Activated B cell treated with CpG ODN at 0.5 μM for 24 hours (primary cell): ENCODE data around the gene BTBD9. TPM values are rescaled to one million over a fixed set of nuclear protein-coding genes. Genes with fewer than 3 reads are reported as not detected.

Experiments used
- ATAC-seq: fragments of 200-7000 bp; cut with Tn5 transposase; one replicate; pipeline ENCODE4 v1.10.0; 2021; ENCODE audit warnings: low read depth, mild to moderate bottlenecking, moderate library complexity
- CTCF ChIA-PET: fragments of 350-600 bp; sonication (Branson Sonifier 250); formaldehyde crosslinking; loops from one replicate; lab custom pipeline; 2021; ENCODE audit warnings: antibody characterized with exemption; lab: Charles Lee
- POLR2A ChIA-PET: fragments of 350-600 bp; sonication (Branson Sonifier 250); formaldehyde crosslinking; loops from one replicate; lab custom pipeline; 2021; ENCODE audit warnings: antibody characterized with exemption; lab: Charles Lee
- DNase-seq: peaks from one replicate; pipeline ENCODE4 v3.0.0; 2022
- H3K27ac Mint-ChIP-seq: one replicate; pipeline ENCODE4 v1.8.0; 2020; ENCODE audit warnings: mixed read lengths
- H3K27me3 Mint-ChIP-seq: one replicate; pipeline ENCODE4 v1.8.0; 2021; ENCODE audit warnings: mixed read lengths
- H3K36me3 Mint-ChIP-seq: one replicate; pipeline ENCODE4 v1.8.0; 2021; ENCODE audit warnings: low read depth, mixed read lengths
- H3K4me1 Mint-ChIP-seq: one replicate; pipeline ENCODE4 v1.8.0; 2021; ENCODE audit warnings: mixed read lengths
- H3K4me3 Mint-ChIP-seq: one replicate; pipeline ENCODE4 v1.8.0; 2020; ENCODE audit warnings: mild to moderate bottlenecking, mixed read lengths
- H3K9me3 Mint-ChIP-seq: one replicate; pipeline ENCODE4 v1.8.0; 2020; ENCODE audit warnings: mixed read lengths
- CTCF ChIP-seq: fragments of 200-600 bp; IDR thresholded peaks from one replicate; pipeline ENCODE4 v1.8.0; 2022; ENCODE audit warnings: antibody characterized with exemption, mild to moderate bottlenecking
- intact Hi-C: fragments of 100-400 bp; cut with micrococcal nuclease; formaldehyde crosslinking; loops from one replicate; pipeline ENCODE4 v1.15.1; 2024
- total RNA-seq: library from RNA; stranded (reverse); gene quantifications from 2 replicates; pipeline ENCODE4 v1.2.3, GENCODE V29; 2022

Gene BTBD9
- total RNA-seq, 1 donor from 2014 or later, result 25.7 TPM

DNA sequence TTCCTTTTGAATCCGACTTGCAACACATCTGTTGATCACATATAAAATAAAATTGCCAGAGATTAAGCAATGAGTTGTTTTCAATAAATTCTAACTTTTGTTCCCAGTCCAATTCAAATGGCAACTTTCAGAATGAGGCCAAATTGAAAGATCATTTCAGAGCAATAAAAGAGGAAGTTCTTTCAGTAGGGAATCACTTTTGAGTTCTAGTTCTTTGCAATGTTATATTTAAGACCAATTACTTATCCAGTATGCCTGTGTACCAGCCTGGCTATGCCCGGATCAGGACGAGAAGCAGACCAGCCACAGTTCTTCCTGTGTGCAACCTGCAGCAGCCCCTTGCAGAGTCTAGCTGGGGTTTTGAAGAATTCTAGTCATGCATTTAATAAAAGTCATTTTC lies 232.5 kb downstream of the BTBD9 start:
- Mint-ChIP-seq H3K4me3 (no peak overlapping the region), H3K4me1 (peaks cover 42% of the 10 kb centered on the region), H3K9me3 (no peaks in the 10 kb centered on the region), H3K36me3 (no peaks in the 10 kb centered on the region), H3K27ac (no peak overlapping the region), H3K27me3 (no peaks in the 10 kb centered on the region)
- ATAC-seq, result no peak
- intact Hi-C loops, result no loop called here
- ChIA-PET CTCF (no interaction called here), POLR2A (no interaction called here)
- DNase-seq, result no peak
- no peak for TF ChIP-seq CTCF

DNA sequence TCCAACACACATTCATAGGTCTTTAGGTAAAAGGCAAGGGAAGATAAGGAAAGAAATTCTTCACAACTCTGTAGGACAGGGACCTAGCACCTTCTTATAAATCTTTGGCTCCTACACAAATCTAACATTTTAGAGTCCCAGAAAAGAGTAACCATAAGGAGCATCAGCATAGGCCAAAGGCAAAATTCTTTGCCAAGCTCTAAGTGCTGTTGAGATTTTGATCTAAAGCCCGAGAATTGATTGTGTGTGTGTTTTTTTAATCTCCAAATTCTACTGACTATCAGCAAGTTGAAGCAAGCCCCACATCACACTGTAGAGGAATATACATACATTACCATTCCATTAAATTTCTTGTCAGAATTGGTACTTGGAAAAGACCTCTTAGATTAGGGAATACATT lies 233.6 kb downstream of the BTBD9 start:
- ChIA-PET CTCF (no interaction called here), POLR2A (interaction anchor here (0.6 to 0.9 kb wide), 2 partner anchors 106 to 297 kb away, joined by 4 to 8 read pairs; no protein-coding TSS in a partner anchor)
- Mint-ChIP-seq H3K36me3 (no peaks in the 10 kb centered on the region), H3K27ac (no peak overlapping the region), H3K4me1 (peaks cover 40% of the 10 kb centered on the region), H3K9me3 (no peaks in the 10 kb centered on the region), H3K4me3 (no peak overlapping the region), H3K27me3 (no peaks in the 10 kb centered on the region)
- intact Hi-C loops, result no loop called here
- ATAC-seq (no peak), DNase-seq (no peak)
- no peak for TF ChIP-seq CTCF

GRCh38 chr6:38404900-38405556 lies 234.7 kb downstream of the BTBD9 start:
- DNase-seq (no peak), ATAC-seq (no peak)
- Mint-ChIP-seq H3K4me3 (no peak overlapping the region), H3K4me1 (peaks cover 33% of the 10 kb centered on the region), H3K27ac (no peak overlapping the region), H3K27me3 (no peaks in the 10 kb centered on the region), H3K36me3 (no peaks in the 10 kb centered on the region), H3K9me3 (no peaks in the 10 kb centered on the region)
- CTCF ChIA-PET, result no interaction called here
- intact Hi-C loops, result no loop called here
- POLR2A ChIA-PET, result interaction anchor here (0.6 kb wide), 1 partner anchor 107 kb away, joined by 4 read pairs; no protein-coding TSS in a partner anchor
- TF ChIP-seq CTCF, result no peak

- ATAC-seq, result no peak
- Mint-ChIP-seq H3K27me3 (no peaks in the 10 kb centered on the region), H3K36me3 (no peaks in the 10 kb centered on the region), H3K9me3 (no peaks in the 10 kb centered on the region), H3K27ac (no peak overlapping the region), H3K4me1 (peaks cover 31% of the 10 kb centered on the region), H3K4me3 (no peak overlapping the region)
- intact Hi-C loops, result no loop called here
- POLR2A ChIA-PET, result no interaction called here
- CTCF ChIA-PET, result no interaction called here
- TF ChIP-seq CTCF, result no peak
- DNase-seq, result no peak
Observed at GRCh38 chr6:38404355-38404754, 235.4 kb downstream of the BTBD9 start.

DNA sequence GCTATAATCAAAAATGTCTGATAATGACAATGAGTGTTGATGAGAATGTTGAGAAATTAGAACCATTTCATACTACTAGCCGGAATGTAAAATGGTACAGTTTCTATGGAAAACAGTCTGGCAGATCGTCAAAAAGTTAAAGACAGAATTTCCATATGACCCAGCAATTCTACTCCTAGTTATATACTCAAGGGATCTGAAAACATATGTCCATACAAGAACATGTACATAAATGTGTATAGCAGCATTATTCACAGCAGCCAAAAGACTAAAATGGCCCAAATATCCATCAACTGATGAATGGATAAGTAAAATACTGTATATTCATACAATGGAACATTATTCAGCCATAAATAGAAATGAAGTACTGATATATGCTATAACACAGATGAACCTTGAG lies 236.2 kb downstream of the BTBD9 start:
- Mint-ChIP-seq H3K4me1 (peaks cover 25% of the 10 kb centered on the region), H3K27me3 (no peaks in the 10 kb centered on the region), H3K27ac (no peak overlapping the region), H3K9me3 (no peaks in the 10 kb centered on the region), H3K36me3 (no peaks in the 10 kb centered on the region), H3K4me3 (no peak overlapping the region)
- no peak for TF ChIP-seq CTCF
- ATAC-seq (no peak), DNase-seq (no peak)
- intact Hi-C loops, result no loop called here
- CTCF ChIA-PET, result no interaction called here
- POLR2A ChIA-PET, result no interaction called here
